Smooth muscle cell (in vitro differentiated cells): ENCODE data around the gene GRIK4. TPM values are rescaled to one million over a fixed set of nuclear protein-coding genes. Genes with fewer than 3 reads are reported as not detected.

ENCODE experiments used
- DNase-seq: peaks from one replicate; lab custom pipeline; 2025; ENCODE audit not compliant: unreplicated experiment; lab: John Stamatoyannopoulos, UW
- H2AFZ ChIP-seq: fragments of 200-600 bp; sonication (generic); 2 replicates; pipeline ENCODE4 v1.6.0; 2016; ENCODE audit warnings: antibody characterized with exemption, low read depth, mild to moderate bottlenecking
- H3F3A ChIP-seq: fragments of 200-600 bp; sonication (generic); 2 replicates; pipeline ENCODE4 v1.6.0; 2017; ENCODE audit warnings: antibody characterized with exemption, low read depth
- H3K27ac ChIP-seq: fragments of 200-600 bp; sonication (generic); 2 replicates; pipeline ENCODE4 v1.5.1; 2016; ENCODE audit warnings: low read depth, mild to moderate bottlenecking
- H3K27me3 ChIP-seq: fragments of 200-600 bp; sonication (generic); 2 replicates; pipeline ENCODE4 v1.6.1; 2016; ENCODE audit warnings: low read depth, mild to moderate bottlenecking
- H3K36me3 ChIP-seq: fragments of 200-600 bp; sonication (generic); 2 replicates; pipeline ENCODE4 v1.5.1; 2016; ENCODE audit warnings: low read depth
- H3K4me1 ChIP-seq: fragments of 200-600 bp; sonication (generic); 2 replicates; pipeline ENCODE4 v1.5.1; 2016; ENCODE audit warnings: low read depth
- H3K4me2 ChIP-seq: fragments of 200-600 bp; sonication (generic); 2 replicates; pipeline ENCODE4 v1.6.0; 2016; ENCODE audit warnings: mild to moderate bottlenecking
- H3K4me3 ChIP-seq: fragments of 200-600 bp; sonication (generic); 2 replicates; pipeline ENCODE4 v1.5.1; 2016; ENCODE audit warnings: mild to moderate bottlenecking
- H3K79me2 ChIP-seq: fragments of 200-600 bp; sonication (generic); 2 replicates; pipeline ENCODE4 v1.6.0; 2016; ENCODE audit warnings: low read depth, mild to moderate bottlenecking
- H3K9ac ChIP-seq: fragments of 200-600 bp; sonication (generic); 2 replicates; pipeline ENCODE4 v1.6.0; 2016; ENCODE audit warnings: low read depth
- H3K9me3 ChIP-seq: fragments of 200-600 bp; sonication (generic); replicated peaks from 2 replicates; pipeline ENCODE4 v1.5.1; 2016; ENCODE audit warnings: low read depth
- H4K20me1 ChIP-seq: fragments of 200-600 bp; sonication (generic); 2 replicates; pipeline ENCODE4 v1.6.0; 2016; ENCODE audit warnings: low read depth
- CTCF ChIP-seq: fragments of 200-600 bp; sonication (generic); IDR thresholded peaks from 2 replicates; pipeline ENCODE4 v1.5.1; 2017; ENCODE audit warnings: borderline replicate concordance, mild to moderate bottlenecking, antibody characterized with exemption; ENCODE audit not compliant: insufficient read depth, poor library complexity, severe bottlenecking
- WGBS: methylation state at CpG from one replicate; pipeline ENCODE4 v1.1.7; 2016; ENCODE audit warnings: low lambda C conversion rate; 5-methylcytosine and 5-hydroxymethylcytosine counted together
- polyA plus RNA-seq: library from polyadenylated mRNA; unstranded; fragments of >200 nt; fragmentation: Nextera tagmentation; extraction: Ambion mirVana; gene quantifications from 2 replicates; pipeline ENCODE4 v1.2.1, GENCODE V29; 2016
- total RNA-seq: library from RNA; depleted of rRNA; stranded (reverse); fragments of >200 nt; gene quantifications from 2 replicates; pipeline ENCODE4 v1.2.3, GENCODE V29; 2014

The GRIK4 gene
- total and polyA plus RNA-seq, 2 experiments from 2014 or later: not detected

DNA sequence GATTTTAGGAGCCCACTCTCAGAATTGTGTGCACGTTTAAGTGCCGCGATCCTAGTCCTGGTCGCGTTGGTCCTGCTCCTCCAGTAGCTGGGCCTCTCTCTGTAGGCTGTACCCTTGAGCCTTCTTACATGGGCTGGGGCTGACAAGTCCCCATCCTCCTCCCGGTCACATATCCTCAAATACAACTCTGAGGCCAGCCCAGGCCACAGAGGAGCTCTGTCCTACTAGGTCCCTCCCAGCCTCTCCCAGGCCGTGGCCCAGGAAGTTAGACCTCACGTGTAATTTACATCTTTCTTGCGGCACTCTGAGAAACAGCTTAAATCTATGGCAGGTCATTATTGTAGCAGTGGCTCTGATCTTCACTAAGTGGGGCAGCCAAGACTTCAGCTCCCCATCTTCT is 305.2 kb downstream of the GRIK4 start:
- no peaks in the 10 kb centered on the region for H3K9me3 ChIP-seq
- H3K9ac ChIP-seq: no peak overlapping the region
- no peak overlapping the region for H3K4me3 ChIP-seq
- peaks cover 31% of the 10 kb centered on the region for H3K27me3 ChIP-seq
- no peak overlapping the region for H2AFZ ChIP-seq
- no peaks in the 10 kb centered on the region for H3K79me2 ChIP-seq
- no peak overlapping the region for H3K27ac ChIP-seq
- TF ChIP-seq CTCF: no peak
- WGBS: 88% methylated on average over 9 of the region's 9 CpGs
- H3F3A ChIP-seq: no peaks in the 10 kb centered on the region
- no peaks in the 10 kb centered on the region for H4K20me1 ChIP-seq
- H3K4me2 ChIP-seq: no peak overlapping the region
- H3K4me1 ChIP-seq: no peaks in the 10 kb centered on the region
- H3K36me3 ChIP-seq: no peaks in the 10 kb centered on the region
- no peak for DNase-seq

DNA sequence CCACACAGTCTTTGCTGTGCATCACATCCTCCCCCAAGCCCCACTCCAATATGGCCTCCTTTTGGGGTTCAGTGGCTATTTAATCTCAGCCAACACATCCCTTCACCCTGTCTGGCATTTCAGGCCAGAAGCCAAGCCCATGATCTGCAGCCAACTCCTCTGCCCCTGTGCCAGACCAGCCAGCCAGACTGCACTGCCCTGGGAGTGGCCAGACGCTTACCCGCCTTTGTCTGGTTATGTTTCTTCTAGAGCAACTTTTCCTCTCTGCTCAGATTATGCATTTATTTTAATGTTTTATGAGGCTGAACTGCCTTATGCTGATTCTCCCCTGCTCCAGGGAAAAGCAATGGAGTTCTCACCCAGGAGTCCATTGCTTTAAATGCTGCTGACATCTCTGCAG is 305.6 kb downstream of the GRIK4 start:
- no peaks in the 10 kb centered on the region for H3K36me3 ChIP-seq
- no peak overlapping the region for H3K4me3 ChIP-seq
- H3K4me2 ChIP-seq: no peak overlapping the region
- no peaks in the 10 kb centered on the region for H3K4me1 ChIP-seq
- no peaks in the 10 kb centered on the region for H3K79me2 ChIP-seq
- DNase-seq: no peak
- H3K9ac ChIP-seq: no peak overlapping the region
- no peaks in the 10 kb centered on the region for H3K9me3 ChIP-seq
- H3F3A ChIP-seq: no peaks in the 10 kb centered on the region
- H4K20me1 ChIP-seq: no peaks in the 10 kb centered on the region
- peaks cover 31% of the 10 kb centered on the region for H3K27me3 ChIP-seq
- no peak for TF ChIP-seq CTCF
- WGBS: 89% methylated on average over 2 of the region's 2 CpGs
- no peak overlapping the region for H3K27ac ChIP-seq
- H2AFZ ChIP-seq: no peak overlapping the region

DNA sequence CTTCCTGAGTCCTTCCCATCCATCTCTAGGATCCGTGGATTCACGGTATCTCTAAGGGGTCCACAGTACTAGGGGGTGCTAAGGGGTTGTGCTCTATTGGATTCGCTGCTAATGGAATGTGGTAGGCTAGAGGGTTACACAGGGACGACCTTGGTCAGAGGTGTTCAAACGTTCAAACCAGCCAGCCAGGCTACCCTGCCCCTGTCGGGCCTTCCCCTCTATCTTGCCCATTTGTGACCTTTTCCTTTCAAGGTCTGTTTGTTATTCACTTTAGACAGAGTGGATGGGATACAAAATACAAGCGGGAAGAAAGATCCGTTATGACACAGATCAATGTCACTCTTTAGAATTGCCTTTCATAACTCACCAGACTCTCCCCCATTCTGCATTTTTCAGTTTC is 306.5 kb downstream of the GRIK4 start:
- H2AFZ ChIP-seq: no peak overlapping the region
- TF ChIP-seq CTCF: no peak
- no peak for DNase-seq
- H3K36me3 ChIP-seq: no peaks in the 10 kb centered on the region
- peaks cover 31% of the 10 kb centered on the region for H3K27me3 ChIP-seq
- no peaks in the 10 kb centered on the region for H4K20me1 ChIP-seq
- H3K79me2 ChIP-seq: no peaks in the 10 kb centered on the region
- no peak overlapping the region for H3K27ac ChIP-seq
- H3K4me2 ChIP-seq: no peak overlapping the region
- WGBS: 93% methylated on average over 8 of the region's 8 CpGs
- no peak overlapping the region for H3K4me3 ChIP-seq
- H3K9me3 ChIP-seq: no peaks in the 10 kb centered on the region
- no peaks in the 10 kb centered on the region for H3F3A ChIP-seq
- H3K4me1 ChIP-seq: no peaks in the 10 kb centered on the region
- no peak overlapping the region for H3K9ac ChIP-seq

DNA sequence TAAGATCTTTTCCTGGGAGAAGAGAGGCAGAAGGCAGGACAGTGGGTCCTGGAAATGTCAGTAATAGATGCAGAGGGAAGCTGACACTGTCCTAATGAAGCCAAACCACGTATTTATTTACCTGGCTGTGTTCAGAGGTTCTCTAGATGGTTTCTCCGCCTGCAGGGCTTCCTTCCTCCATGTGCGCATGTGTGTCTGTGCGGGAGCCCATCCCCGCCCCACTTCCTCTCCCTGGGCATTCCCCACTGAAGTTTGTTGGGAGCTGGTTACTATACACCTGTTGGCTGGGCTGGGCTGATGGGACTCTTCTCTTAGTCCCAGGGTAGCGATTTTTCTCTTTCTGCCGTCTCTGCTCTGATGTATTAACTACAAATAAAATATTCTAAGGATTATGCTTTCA is 307.5 kb downstream of the GRIK4 start:
- no peak for DNase-seq
- H3K9me3 ChIP-seq: no peaks in the 10 kb centered on the region
- 70% methylated on average over 7 of the region's 7 CpGs for WGBS
- H3F3A ChIP-seq: no peaks in the 10 kb centered on the region
- H4K20me1 ChIP-seq: no peaks in the 10 kb centered on the region
- no peak overlapping the region for H2AFZ ChIP-seq
- H3K9ac ChIP-seq: no peak overlapping the region
- H3K36me3 ChIP-seq: no peaks in the 10 kb centered on the region
- no peak for TF ChIP-seq CTCF
- H3K4me1 ChIP-seq: no peaks in the 10 kb centered on the region
- no peak overlapping the region for H3K27ac ChIP-seq
- H3K27me3 ChIP-seq: peaks cover 31% of the 10 kb centered on the region
- H3K4me3 ChIP-seq: no peak overlapping the region
- H3K4me2 ChIP-seq: no peak overlapping the region
- H3K79me2 ChIP-seq: no peaks in the 10 kb centered on the region
